ENCODE data around the gene HCFC2.

DNA sequence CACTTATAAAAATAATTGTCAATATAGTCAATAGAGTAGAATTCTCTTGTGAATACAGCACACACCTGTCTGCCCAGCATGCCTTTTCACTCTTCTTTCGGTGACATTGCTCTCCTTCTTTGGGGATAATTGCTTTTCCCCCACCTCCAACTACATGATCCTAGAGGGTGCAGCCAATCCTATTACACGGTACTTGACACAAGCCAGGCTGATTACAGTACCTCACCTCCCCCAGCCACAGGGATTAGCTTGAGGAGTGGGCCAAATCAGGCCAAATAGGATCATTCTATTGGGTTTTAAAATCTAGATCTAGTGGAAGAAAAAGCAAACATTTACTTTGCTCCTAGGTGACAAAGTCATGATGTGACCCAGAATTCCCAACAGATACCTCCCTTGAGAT is 90.5 kb downstream of the HCFC2 start:
- TF ChIP-seq, protein P1, sequence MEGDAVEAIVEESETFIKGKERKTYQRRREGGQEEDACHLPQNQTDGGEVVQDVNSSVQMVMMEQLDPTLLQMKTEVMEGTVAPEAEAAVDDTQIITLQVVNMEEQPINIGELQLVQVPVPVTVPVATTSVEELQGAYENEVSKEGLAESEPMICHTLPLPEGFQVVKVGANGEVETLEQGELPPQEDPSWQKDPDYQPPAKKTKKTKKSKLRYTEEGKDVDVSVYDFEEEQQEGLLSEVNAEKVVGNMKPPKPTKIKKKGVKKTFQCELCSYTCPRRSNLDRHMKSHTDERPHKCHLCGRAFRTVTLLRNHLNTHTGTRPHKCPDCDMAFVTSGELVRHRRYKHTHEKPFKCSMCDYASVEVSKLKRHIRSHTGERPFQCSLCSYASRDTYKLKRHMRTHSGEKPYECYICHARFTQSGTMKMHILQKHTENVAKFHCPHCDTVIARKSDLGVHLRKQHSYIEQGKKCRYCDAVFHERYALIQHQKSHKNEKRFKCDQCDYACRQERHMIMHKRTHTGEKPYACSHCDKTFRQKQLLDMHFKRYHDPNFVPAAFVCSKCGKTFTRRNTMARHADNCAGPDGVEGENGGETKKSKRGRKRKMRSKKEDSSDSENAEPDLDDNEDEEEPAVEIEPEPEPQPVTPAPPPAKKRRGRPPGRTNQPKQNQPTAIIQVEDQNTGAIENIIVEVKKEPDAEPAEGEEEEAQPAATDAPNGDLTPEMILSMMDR (IDR thresholded peaks at IDR 0.05; ENCODE audit: low read depth, low read length, missing input control) = no peak
- TF ChIP-seq FOXA1 (IDR thresholded peaks at IDR 0.05) = no peak
- no peak for TF ChIP-seq EGR1 (IDR thresholded peaks at IDR 0.05; ENCODE audit: low read depth in 2 of 2)
- no peak for TF ChIP-seq GABPA (IDR thresholded peaks at IDR 0.05 in 1 of 2, conservative IDR thresholded peaks at IDR 0.05 in 1 of 2)
- no peak for TF ChIP-seq YY1 (IDR thresholded peaks at IDR 0.05)
- TF ChIP-seq SP1 (IDR thresholded peaks at IDR 0.05) = no peak
- no peak for TF ChIP-seq TAF1 (conservative IDR thresholded peaks at IDR 0.05)
- no peak for TF ChIP-seq RAD21 (IDR thresholded peaks at IDR 0.05)
- TF ChIP-seq RXRA (IDR thresholded peaks at IDR 0.05) = no peak
- TF ChIP-seq, protein P2, sequence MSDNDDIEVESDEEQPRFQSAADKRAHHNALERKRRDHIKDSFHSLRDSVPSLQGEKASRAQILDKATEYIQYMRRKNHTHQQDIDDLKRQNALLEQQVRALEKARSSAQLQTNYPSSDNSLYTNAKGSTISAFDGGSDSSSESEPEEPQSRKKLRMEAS (IDR thresholded peaks at IDR 0.05) = no peak
- TF ChIP-seq JUND (IDR thresholded peaks at IDR 0.05) = no peak
- TF ChIP-seq, protein P3, sequence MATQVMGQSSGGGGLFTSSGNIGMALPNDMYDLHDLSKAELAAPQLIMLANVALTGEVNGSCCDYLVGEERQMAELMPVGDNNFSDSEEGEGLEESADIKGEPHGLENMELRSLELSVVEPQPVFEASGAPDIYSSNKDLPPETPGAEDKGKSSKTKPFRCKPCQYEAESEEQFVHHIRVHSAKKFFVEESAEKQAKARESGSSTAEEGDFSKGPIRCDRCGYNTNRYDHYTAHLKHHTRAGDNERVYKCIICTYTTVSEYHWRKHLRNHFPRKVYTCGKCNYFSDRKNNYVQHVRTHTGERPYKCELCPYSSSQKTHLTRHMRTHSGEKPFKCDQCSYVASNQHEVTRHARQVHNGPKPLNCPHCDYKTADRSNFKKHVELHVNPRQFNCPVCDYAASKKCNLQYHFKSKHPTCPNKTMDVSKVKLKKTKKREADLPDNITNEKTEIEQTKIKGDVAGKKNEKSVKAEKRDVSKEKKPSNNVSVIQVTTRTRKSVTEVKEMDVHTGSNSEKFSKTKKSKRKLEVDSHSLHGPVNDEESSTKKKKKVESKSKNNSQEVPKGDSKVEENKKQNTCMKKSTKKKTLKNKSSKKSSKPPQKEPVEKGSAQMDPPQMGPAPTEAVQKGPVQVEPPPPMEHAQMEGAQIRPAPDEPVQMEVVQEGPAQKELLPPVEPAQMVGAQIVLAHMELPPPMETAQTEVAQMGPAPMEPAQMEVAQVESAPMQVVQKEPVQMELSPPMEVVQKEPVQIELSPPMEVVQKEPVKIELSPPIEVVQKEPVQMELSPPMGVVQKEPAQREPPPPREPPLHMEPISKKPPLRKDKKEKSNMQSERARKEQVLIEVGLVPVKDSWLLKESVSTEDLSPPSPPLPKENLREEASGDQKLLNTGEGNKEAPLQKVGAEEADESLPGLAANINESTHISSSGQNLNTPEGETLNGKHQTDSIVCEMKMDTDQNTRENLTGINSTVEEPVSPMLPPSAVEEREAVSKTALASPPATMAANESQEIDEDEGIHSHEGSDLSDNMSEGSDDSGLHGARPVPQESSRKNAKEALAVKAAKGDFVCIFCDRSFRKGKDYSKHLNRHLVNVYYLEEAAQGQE (IDR thresholded peaks at IDR 0.05) = no peak
- TF ChIP-seq, protein P4, sequence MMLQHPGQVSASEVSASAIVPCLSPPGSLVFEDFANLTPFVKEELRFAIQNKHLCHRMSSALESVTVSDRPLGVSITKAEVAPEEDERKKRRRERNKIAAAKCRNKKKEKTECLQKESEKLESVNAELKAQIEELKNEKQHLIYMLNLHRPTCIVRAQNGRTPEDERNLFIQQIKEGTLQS (IDR thresholded peaks at IDR 0.05) = no peak
- no peak for TF ChIP-seq HNF4G (IDR thresholded peaks at IDR 0.05)

All from liver (tissue), 3 donors.